Measurements from ENCODE around the gene CCDC192. TPM values are rescaled to one million over a fixed set of nuclear protein-coding genes. Genes with fewer than 3 reads are reported as not detected.

Gene CCDC192
- total and polyA plus RNA-seq, 2 experiments from 2014 or later, result 0.40 TPM; not detected in 1

- TF ChIP-seq EZH2phosphoT487 (IDR thresholded peaks at IDR 0.05; ENCODE audit: unreplicated experiment) (no peak), ZNF331 (CRISPR knock-in tag; IDR thresholded peaks at IDR 0.05; ENCODE audit: low read depth) (no peak), JUNB (IDR thresholded peaks at IDR 0.05; ENCODE audit: unreplicated experiment) (no peak), ZNF114 (CRISPR knock-in tag; IDR thresholded peaks at IDR 0.05) (no peak), ZNF462 (CRISPR knock-in tag; IDR thresholded peaks at IDR 0.05) (no peak), NANOG (IDR thresholded peaks at IDR 0.05; ENCODE audit: borderline replicate concordance) (no peak), EZH2 (IDR thresholded peaks at IDR 0.05; ENCODE audit: low read depth, unreplicated experiment) (no peak), REST (IDR thresholded peaks at IDR 0.05; ENCODE audit: unreplicated experiment) (no peak), STAT1 (IDR thresholded peaks at IDR 0.05; ENCODE audit: unreplicated experiment) (no peak), ETS1 (IDR thresholded peaks at IDR 0.05) (no peak), CREB1 (CRISPR knock-in tag; IDR thresholded peaks at IDR 0.05; ENCODE audit: low read depth) (no peak), POLR2AphosphoS5 (IDR thresholded peaks at IDR 0.05; ENCODE audit: low read depth) (no peak), CTCF (conservative IDR thresholded peaks at IDR 0.05; ENCODE audit: low read depth in 2 of 2) (no peak)
- Mint-ChIP-seq H3K36me3 (ENCODE audit: low read depth) (no peaks in the 10 kb centered on the region), H3K4me1 (peaks cover 17% of the 10 kb centered on the region; the same call in 2 of the 3 replicates), H3K27ac (no peak overlapping the region), H3K27me3 (ENCODE audit: insufficient read depth, low read depth, poor library complexity) (peaks cover 3% of the 10 kb centered on the region), H3K9me3 (no peaks in the 10 kb centered on the region), H3K4me3 (no peak overlapping the region)
- no peaks in the 10 kb centered on the region for H4K20me1 ChIP-seq (replicated peaks; ENCODE audit: insufficient read depth)
- no peak overlapping the region for H2AFZ ChIP-seq
- no peaks in the 10 kb centered on the region for H3K27me3 ChIP-seq (ENCODE audit: insufficient read depth)
- H3K79me2 ChIP-seq (replicated peaks; ENCODE audit: insufficient read depth), result no peaks in the 10 kb centered on the region
- ATAC-seq (no peak), DNase-seq (ENCODE audit: low spot score) (no peak)
- H3F3A ChIP-seq (replicated peaks; ENCODE audit: low read depth), result no peaks in the 10 kb centered on the region
- H3K36me3 ChIP-seq (ENCODE audit: insufficient read depth), result no peaks in the 10 kb centered on the region
- no peaks in the 10 kb centered on the region for H3K9me2 ChIP-seq (ENCODE audit: insufficient read depth)
- H3K27ac ChIP-seq (ENCODE audit: low read depth), result no peak overlapping the region
- no peak overlapping the region for H3K4me2 ChIP-seq
- H3K4me3 ChIP-seq, result no peak overlapping the region
- peaks cover 9% of the 10 kb centered on the region for H3K4me1 ChIP-seq (ENCODE audit: insufficient read depth)
These were observed 276.3 kb downstream of the CCDC192 start for GRCh38 chr5:127979475-127979874.
